NB4 (cell line): ENCODE results near the gene LZTS2.

Source experiments
- MYC ChIP-seq: IDR thresholded peaks from 2 replicates; pipeline ENCODE4 v1.6.1; 2011; ENCODE audit warnings: low read depth, low read length
- POLR2A ChIP-seq: IDR thresholded peaks from 2 replicates; pipeline ENCODE4 v1.6.1; 2011; ENCODE audit warnings: mild to moderate bottlenecking; ENCODE audit not compliant: insufficient read length; ENCODE audit errors: extremely low read depth
- TF ChIP-seq, protein P1 (sequence below): IDR thresholded peaks from one replicate; pipeline ENCODE4 v1.5.1; 2012; ENCODE audit warnings: low read depth, low read length
- TF ChIP-seq, protein P2 (sequence below): IDR thresholded peaks from 2 replicates; pipeline ENCODE4 v1.6.1; 2011; ENCODE audit warnings: low read depth, low read length

DNA sequence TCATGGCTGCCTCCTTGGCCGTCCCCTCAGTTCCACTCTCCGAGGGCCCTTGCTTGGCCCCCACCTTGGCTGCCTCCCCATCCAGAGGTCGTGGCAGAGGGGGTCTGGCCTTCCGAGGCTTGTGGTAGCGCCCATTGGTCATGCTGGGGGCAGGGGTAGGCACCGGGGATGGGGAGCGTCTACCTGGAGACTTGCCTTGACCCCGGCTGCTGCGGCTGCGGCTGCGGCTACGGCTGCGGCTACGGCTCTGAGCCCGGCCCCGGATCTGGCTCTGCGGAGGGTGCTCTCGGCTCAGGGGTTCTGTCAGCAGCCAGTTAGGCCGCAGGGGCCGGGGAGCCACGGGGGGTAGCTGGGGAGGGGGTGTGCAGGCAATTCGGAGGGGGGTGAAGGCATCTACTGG, 10.7 kb downstream of the LZTS2 start:
- TF ChIP-seq, protein P1, sequence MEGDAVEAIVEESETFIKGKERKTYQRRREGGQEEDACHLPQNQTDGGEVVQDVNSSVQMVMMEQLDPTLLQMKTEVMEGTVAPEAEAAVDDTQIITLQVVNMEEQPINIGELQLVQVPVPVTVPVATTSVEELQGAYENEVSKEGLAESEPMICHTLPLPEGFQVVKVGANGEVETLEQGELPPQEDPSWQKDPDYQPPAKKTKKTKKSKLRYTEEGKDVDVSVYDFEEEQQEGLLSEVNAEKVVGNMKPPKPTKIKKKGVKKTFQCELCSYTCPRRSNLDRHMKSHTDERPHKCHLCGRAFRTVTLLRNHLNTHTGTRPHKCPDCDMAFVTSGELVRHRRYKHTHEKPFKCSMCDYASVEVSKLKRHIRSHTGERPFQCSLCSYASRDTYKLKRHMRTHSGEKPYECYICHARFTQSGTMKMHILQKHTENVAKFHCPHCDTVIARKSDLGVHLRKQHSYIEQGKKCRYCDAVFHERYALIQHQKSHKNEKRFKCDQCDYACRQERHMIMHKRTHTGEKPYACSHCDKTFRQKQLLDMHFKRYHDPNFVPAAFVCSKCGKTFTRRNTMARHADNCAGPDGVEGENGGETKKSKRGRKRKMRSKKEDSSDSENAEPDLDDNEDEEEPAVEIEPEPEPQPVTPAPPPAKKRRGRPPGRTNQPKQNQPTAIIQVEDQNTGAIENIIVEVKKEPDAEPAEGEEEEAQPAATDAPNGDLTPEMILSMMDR = no peak
- TF ChIP-seq POLR2A (no peak), MYC (no peak)
- TF ChIP-seq, protein P2, sequence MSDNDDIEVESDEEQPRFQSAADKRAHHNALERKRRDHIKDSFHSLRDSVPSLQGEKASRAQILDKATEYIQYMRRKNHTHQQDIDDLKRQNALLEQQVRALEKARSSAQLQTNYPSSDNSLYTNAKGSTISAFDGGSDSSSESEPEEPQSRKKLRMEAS = no peak
